Gastrocnemius medialis (tissue), 4 donors: Measurements from ENCODE around the gene MOGAT1.

Source experiments
- POLR2A ChIP-seq, 2 donors: fragments of 450-650 bp; IDR thresholded peaks; one replicate each; pipeline ENCODE4 v1.6.1; 2017; ENCODE audit warnings: antibody characterized with exemption in 2 of 2, mild to moderate bottlenecking in 2 of 2, moderate library complexity in 2 of 2
- TF ChIP-seq, protein P1 (sequence below), 5 experiments: fragments of 450-650 bp in 3 of 5; fragments of 200-600 bp in 2 of 5; sonication (generic) in 2 of 5; IDR thresholded peaks in 4 of 5; conservative IDR thresholded peaks in 1 of 5; 1 replicate in 4 of 5; 2 replicates in 1 of 5; pipeline ENCODE4 v1.5.1; 2016 to 2019; ENCODE audit warnings: antibody characterized with exemption in 5 of 5, mild to moderate bottlenecking in 3 of 5, moderate library complexity in 3 of 5

- TF ChIP-seq, protein P1, sequence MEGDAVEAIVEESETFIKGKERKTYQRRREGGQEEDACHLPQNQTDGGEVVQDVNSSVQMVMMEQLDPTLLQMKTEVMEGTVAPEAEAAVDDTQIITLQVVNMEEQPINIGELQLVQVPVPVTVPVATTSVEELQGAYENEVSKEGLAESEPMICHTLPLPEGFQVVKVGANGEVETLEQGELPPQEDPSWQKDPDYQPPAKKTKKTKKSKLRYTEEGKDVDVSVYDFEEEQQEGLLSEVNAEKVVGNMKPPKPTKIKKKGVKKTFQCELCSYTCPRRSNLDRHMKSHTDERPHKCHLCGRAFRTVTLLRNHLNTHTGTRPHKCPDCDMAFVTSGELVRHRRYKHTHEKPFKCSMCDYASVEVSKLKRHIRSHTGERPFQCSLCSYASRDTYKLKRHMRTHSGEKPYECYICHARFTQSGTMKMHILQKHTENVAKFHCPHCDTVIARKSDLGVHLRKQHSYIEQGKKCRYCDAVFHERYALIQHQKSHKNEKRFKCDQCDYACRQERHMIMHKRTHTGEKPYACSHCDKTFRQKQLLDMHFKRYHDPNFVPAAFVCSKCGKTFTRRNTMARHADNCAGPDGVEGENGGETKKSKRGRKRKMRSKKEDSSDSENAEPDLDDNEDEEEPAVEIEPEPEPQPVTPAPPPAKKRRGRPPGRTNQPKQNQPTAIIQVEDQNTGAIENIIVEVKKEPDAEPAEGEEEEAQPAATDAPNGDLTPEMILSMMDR (IDR thresholded peaks at IDR 0.05 in 4 of 5, conservative IDR thresholded peaks at IDR 0.05 in 1 of 5) = no peak
- no peak for TF ChIP-seq POLR2A (IDR thresholded peaks at IDR 0.05)
Measured at GRCh38 chr2:222756362-222756831, 84.9 kb downstream of the MOGAT1 start.
